Measurements from ENCODE around the gene OPN4. TPM values are rescaled to one million over a fixed set of nuclear protein-coding genes. Genes with fewer than 3 reads are reported as not detected.

Gene OPN4
- total and polyA plus RNA-seq, 9 of the 15 experiments (the other 6 are each of a cell fraction or from before 2014, with no cell fraction given) = not detected

DNA sequence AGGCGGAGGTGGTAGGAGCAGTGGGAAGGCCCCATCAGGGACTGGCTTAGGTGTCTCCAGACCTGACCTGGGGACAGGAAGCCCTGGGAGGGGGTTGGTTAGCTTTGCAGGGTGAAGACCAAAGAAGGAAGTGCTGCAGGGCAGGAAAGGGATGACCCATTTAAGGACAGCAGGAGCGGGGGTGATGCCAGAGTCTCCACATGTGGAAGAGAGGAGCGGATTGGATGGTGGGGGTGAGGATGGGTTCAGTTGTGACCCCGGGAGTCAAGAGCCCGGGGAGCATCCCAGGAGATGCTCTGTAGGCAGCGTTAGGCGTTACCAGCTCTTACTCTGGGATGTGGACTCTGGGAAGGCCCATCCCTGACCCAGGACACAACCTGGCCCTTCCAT, 10.9 kb downstream of the OPN4 start (continued):
- TF ChIP-seq, protein P1, sequence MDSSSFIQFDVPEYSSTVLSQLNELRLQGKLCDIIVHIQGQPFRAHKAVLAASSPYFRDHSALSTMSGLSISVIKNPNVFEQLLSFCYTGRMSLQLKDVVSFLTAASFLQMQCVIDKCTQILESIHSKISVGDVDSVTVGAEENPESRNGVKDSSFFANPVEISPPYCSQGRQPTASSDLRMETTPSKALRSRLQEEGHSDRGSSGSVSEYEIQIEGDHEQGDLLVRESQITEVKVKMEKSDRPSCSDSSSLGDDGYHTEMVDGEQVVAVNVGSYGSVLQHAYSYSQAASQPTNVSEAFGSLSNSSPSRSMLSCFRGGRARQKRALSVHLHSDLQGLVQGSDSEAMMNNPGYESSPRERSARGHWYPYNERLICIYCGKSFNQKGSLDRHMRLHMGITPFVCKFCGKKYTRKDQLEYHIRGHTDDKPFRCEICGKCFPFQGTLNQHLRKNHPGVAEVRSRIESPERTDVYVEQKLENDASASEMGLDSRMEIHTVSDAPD (CRISPR knock-in tag; IDR thresholded peaks at IDR 0.05) = no peak
- TF ChIP-seq EP400 (IDR thresholded peaks at IDR 0.05) = no peak
- TF ChIP-seq TEAD1 (CRISPR knock-in tag; IDR thresholded peaks at IDR 0.05) = no peak
- TF ChIP-seq FUS (optimal IDR thresholded peaks at IDR 0.05; ENCODE audit: low read depth, low read length) = no peak
- TF ChIP-seq ZNF354B (CRISPR knock-in tag; IDR thresholded peaks at IDR 0.05) = no peak
- no peak for TF ChIP-seq KHSRP (IDR thresholded peaks at IDR 0.05)
- no peak for TF ChIP-seq SP1 (CRISPR knock-in tag; IDR thresholded peaks at IDR 0.05)
- no peak for TF ChIP-seq CBX5 (IDR thresholded peaks at IDR 0.05; ENCODE audit: borderline replicate concordance, low read depth)

DNA sequence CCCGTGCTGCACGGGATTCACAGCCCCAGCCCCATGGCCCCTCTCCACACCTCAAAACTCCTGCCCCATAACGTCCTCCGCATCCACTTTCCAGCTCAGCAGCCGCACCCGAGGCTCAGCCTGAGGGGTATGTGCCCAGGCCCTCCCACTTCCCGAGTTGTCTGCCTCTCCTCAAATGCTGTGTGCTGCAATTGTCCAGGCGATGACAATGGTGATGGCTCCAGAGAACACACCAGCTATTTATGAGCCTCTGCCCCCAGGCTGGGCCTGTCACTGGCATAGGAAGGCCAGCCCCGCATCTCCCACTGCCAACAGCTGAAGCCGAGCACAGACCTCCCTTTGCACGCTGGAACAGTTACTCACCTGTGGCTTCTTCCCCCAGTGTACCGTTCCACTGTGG, 11.5 kb downstream of the OPN4 start:
- no peak overlapping the region for H2AFZ ChIP-seq (ENCODE audit: low read depth, low read length)
- in situ Hi-C loops (cut with MboI) = no loop called here
- ChIA-PET POLR2A (no interaction called here), CTCF (ENCODE audit: low intra/inter-chr PET ratio) (no interaction called here)
- H3K36me3 ChIP-seq (ENCODE audit: control insufficient read depth, insufficient read depth, low read length) = no peaks in the 10 kb centered on the region
- no peak overlapping the region for H3K27ac ChIP-seq (ENCODE audit: extremely low read depth, low read depth, low read length)
- no peak for FAIRE-seq
- H3K4me2 ChIP-seq (ENCODE audit: insufficient read depth, low read length) = no peak overlapping the region
- DNase-seq (ENCODE audit: extremely low read depth in 1 of 4, low spot score in 3 of 4) = no peak
- peaks cover 0 to 9% of the 10 kb centered on the region in 2 experiments; a peak in 2 of 5 replicates for H3K4me1 ChIP-seq (replicated peaks in 1 of 2; ENCODE audit: control insufficient read depth in 2 of 2, insufficient read depth in 2 of 2, low read length in 2 of 2)
- H3K27me3 ChIP-seq (ENCODE audit: control insufficient read depth in 2 of 2, insufficient read depth in 2 of 2, low read length in 2 of 2) = peaks cover 0 to 76% of the 10 kb centered on the region in 2 experiments; a peak in 3 of 5 replicates
- no peaks in the 10 kb centered on the region for H3K9me3 ChIP-seq (replicated peaks; ENCODE audit: control insufficient read depth, insufficient read depth, low read depth, low read length)
- TF ChIP-seq MXI1 (IDR thresholded peaks at IDR 0.05; ENCODE audit: low read depth, low read length) (no peak), SMARCC2 (IDR thresholded peaks at IDR 0.05; ENCODE audit: low read depth) (no peak), CEBPB (tag; IDR thresholded peaks at IDR 0.05) (no peak), FOS (IDR thresholded peaks at IDR 0.05; ENCODE audit: extremely low read depth, insufficient read length) (no peak), E2F3 (CRISPR knock-in tag; IDR thresholded peaks at IDR 0.05) (no peak)
- TF ChIP-seq, protein P2, sequence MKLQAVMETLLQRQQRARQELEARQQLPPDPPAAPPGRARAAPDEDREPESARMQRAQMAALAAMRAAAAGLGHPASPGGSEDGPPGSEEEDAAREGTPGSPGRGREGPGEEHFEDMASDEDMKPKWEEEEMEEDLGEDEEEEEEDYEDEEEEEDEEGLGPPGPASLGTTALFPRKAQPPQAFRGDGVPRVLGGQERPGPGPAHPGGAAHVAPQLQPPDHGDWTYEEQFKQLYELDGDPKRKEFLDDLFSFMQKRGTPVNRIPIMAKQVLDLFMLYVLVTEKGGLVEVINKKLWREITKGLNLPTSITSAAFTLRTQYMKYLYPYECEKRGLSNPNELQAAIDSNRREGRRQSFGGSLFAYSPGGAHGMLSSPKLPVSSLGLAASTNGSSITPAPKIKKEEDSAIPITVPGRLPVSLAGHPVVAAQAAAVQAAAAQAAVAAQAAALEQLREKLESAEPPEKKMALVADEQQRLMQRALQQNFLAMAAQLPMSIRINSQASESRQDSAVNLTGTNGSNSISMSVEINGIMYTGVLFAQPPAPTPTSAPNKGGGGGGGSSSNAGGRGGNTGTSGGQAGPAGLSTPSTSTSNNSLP (IDR thresholded peaks at IDR 0.05; ENCODE audit: borderline replicate concordance, low read depth, low read length) = no peak
- TF ChIP-seq, protein P3, sequence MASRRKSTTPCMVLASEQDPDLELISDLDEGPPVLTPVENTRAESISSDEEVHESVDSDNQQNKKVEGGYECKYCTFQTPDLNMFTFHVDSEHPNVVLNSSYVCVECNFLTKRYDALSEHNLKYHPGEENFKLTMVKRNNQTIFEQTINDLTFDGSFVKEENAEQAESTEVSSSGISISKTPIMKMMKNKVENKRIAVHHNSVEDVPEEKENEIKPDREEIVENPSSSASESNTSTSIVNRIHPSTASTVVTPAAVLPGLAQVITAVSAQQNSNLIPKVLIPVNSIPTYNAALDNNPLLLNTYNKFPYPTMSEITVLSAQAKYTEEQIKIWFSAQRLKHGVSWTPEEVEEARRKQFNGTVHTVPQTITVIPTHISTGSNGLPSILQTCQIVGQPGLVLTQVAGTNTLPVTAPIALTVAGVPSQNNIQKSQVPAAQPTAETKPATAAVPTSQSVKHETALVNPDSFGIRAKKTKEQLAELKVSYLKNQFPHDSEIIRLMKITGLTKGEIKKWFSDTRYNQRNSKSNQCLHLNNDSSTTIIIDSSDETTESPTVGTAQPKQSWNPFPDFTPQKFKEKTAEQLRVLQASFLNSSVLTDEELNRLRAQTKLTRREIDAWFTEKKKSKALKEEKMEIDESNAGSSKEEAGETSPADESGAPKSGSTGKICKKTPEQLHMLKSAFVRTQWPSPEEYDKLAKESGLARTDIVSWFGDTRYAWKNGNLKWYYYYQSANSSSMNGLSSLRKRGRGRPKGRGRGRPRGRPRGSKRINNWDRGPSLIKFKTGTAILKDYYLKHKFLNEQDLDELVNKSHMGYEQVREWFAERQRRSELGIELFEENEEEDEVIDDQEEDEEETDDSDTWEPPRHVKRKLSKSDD (conservative IDR thresholded peaks at IDR 0.05; ENCODE audit: low read length) = no peak
- TF ChIP-seq, protein P4, sequence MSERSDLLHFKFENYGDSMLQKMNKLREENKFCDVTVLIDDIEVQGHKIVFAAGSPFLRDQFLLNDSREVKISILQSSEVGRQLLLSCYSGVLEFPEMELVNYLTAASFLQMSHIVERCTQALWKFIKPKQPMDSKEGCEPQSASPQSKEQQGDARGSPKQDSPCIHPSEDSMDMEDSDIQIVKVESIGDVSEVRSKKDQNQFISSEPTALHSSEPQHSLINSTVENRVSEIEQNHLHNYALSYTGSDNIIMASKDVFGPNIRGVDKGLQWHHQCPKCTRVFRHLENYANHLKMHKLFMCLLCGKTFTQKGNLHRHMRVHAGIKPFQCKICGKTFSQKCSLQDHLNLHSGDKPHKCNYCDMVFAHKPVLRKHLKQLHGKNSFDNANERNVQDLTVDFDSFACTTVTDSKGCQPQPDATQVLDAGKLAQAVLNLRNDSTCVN (CRISPR knock-in tag; IDR thresholded peaks at IDR 0.05) = no peak
- H3K9me1 ChIP-seq (ENCODE audit: control insufficient read depth, insufficient read depth, low read length) = no peaks in the 10 kb centered on the region
- H3K4me3 ChIP-seq = no peak overlapping the region
- H3K79me2 ChIP-seq (ENCODE audit: control insufficient read depth, insufficient read depth, low read length) = no peaks in the 10 kb centered on the region
- ATAC-seq = no peak
- BruUV-seq (replicated peaks) = no TSS peak
- H3K9ac ChIP-seq (ENCODE audit: insufficient read depth in 1 of 2, low read depth in 2 of 2, low read length in 2 of 2) = no peak overlapping the region
- intact Hi-C loops (cut with micrococcal nuclease) = no loop called here
- WGBS (ENCODE audit: insufficient coverage, low coverage, missing lambda C conversion rate) = 3% methylated on average over 11 of the region's 12 CpGs
- no peaks in the 10 kb centered on the region for H4K20me1 ChIP-seq (replicated peaks; ENCODE audit: control insufficient read depth, insufficient read depth, low read length)
